Measurements from ENCODE around the gene DMPK. TPM values are rescaled to one million over a fixed set of nuclear protein-coding genes. Genes with fewer than 3 reads are reported as not detected.
A peak's percentile ranks its signal among the peaks of the same experiment; 100 is the strongest.

The DMPK gene
- total RNA-seq: 16.9 and 19.7 TPM in 2 replicates

GRCh38 chr19:45782162-45782691, at the start of gene DMPK:
Gene DMPK, minus strand, starts transcription at chr19:45782490. Its CDS starts 138 bp downstream, at chr19:45782352.
- no peak within 1 kb of the TSS for H3K4me3 Mint-ChIP-seq
- peaks cover 29% of the 10 kb centered on the region for H3K27me3 Mint-ChIP-seq
- H3K27ac Mint-ChIP-seq: no peak within 1 kb of the TSS
- DNase-seq: no peak
- peaks cover 16% of the 10 kb centered on the region for H3K36me3 Mint-ChIP-seq (ENCODE audit: low read depth)
- H3K9me3 Mint-ChIP-seq: no peaks in the 10 kb centered on the region
- peaks cover 15% of the 10 kb centered on the region for H3K4me1 Mint-ChIP-seq
- intact Hi-C loops (cut with micrococcal nuclease): no loop called here

- Mint-ChIP-seq H3K27me3 (no peaks in the 10 kb centered on the region), H3K36me3 (ENCODE audit: low read depth) (peaks cover 66% of the 10 kb centered on the region), H3K4me1 (no peaks in the 10 kb centered on the region), H3K27ac (no peak overlapping the region), H3K9me3 (no peaks in the 10 kb centered on the region), H3K4me3 (no peak overlapping the region)
- intact Hi-C loops (cut with micrococcal nuclease): no loop called here
- no peak for DNase-seq
Measured at GRCh38 chr19:45828945-45829344, 46.7 kb upstream of the DMPK start.

GRCh38 chr19:45828523-45828922, 46.2 kb upstream of the DMPK start:
- Mint-ChIP-seq H3K9me3 (no peaks in the 10 kb centered on the region), H3K4me3 (no peak overlapping the region), H3K27me3 (no peaks in the 10 kb centered on the region), H3K27ac (no peak overlapping the region), H3K4me1 (no peaks in the 10 kb centered on the region), H3K36me3 (ENCODE audit: low read depth) (peaks cover 64% of the 10 kb centered on the region)
- intact Hi-C loops (cut with micrococcal nuclease): no loop called here
- no peak for DNase-seq

- Mint-ChIP-seq H3K27me3 (no peaks in the 10 kb centered on the region), H3K36me3 (ENCODE audit: low read depth) (peaks cover 67% of the 10 kb centered on the region), H3K4me3 (no peak overlapping the region), H3K27ac (no peak overlapping the region), H3K9me3 (no peaks in the 10 kb centered on the region), H3K4me1 (no peaks in the 10 kb centered on the region)
- intact Hi-C loops (cut with micrococcal nuclease): no loop called here
- DNase-seq: no peak
Measured at GRCh38 chr19:45827459-45828093, 45.3 kb upstream of the DMPK start.

- H3K4me1 Mint-ChIP-seq: no peaks in the 10 kb centered on the region
- intact Hi-C loops (cut with micrococcal nuclease): no loop called here
- H3K27ac Mint-ChIP-seq: no peak overlapping the region
- H3K4me3 Mint-ChIP-seq: no peak overlapping the region
- H3K27me3 Mint-ChIP-seq: no peaks in the 10 kb centered on the region
- no peak for DNase-seq
- no peaks in the 10 kb centered on the region for H3K9me3 Mint-ChIP-seq
- peaks cover 63% of the 10 kb centered on the region for H3K36me3 Mint-ChIP-seq (ENCODE audit: low read depth)
Measured at GRCh38 chr19:45826934-45827333, 44.6 kb upstream of the DMPK start.

GRCh38 chr19:45825917-45826893, 43.9 kb upstream of the DMPK start:
- Mint-ChIP-seq H3K36me3 (ENCODE audit: low read depth) (peaks cover 62% of the 10 kb centered on the region), H3K27ac (no peak overlapping the region), H3K9me3 (no peaks in the 10 kb centered on the region), H3K4me1 (no peaks in the 10 kb centered on the region), H3K4me3 (no peak overlapping the region), H3K27me3 (no peaks in the 10 kb centered on the region)
- intact Hi-C loops (cut with micrococcal nuclease): no loop called here
- DNase-seq: no peak

- Mint-ChIP-seq H3K4me1 (no peaks in the 10 kb centered on the region), H3K27ac (no peak overlapping the region), H3K4me3 (no peak overlapping the region), H3K27me3 (no peaks in the 10 kb centered on the region), H3K36me3 (ENCODE audit: low read depth) (peaks cover 57% of the 10 kb centered on the region), H3K9me3 (no peaks in the 10 kb centered on the region)
- no peak for DNase-seq
- intact Hi-C loops (cut with micrococcal nuclease): no loop called here
Measured at GRCh38 chr19:45825263-45825605, 42.9 kb upstream of the DMPK start.

- Mint-ChIP-seq H3K4me1 (no peaks in the 10 kb centered on the region), H3K9me3 (no peaks in the 10 kb centered on the region), H3K27ac (no peak overlapping the region), H3K36me3 (ENCODE audit: low read depth) (peaks cover 58% of the 10 kb centered on the region), H3K27me3 (no peaks in the 10 kb centered on the region), H3K4me3 (no peak overlapping the region)
- intact Hi-C loops (cut with micrococcal nuclease): no loop called here
- no peak for DNase-seq
Measured at GRCh38 chr19:45824531-45825262, 42.4 kb upstream of the DMPK start.

- no peaks in the 10 kb centered on the region for H3K27me3 Mint-ChIP-seq
- H3K36me3 Mint-ChIP-seq (ENCODE audit: low read depth): peaks cover 53% of the 10 kb centered on the region
Measured at GRCh38 chr19:45824041-45824471, 41.8 kb upstream of the DMPK start.

GRCh38 chr19:45823182-45823581, 40.9 kb upstream of the DMPK start:
- H3K27me3 Mint-ChIP-seq: no peaks in the 10 kb centered on the region
- no peaks in the 10 kb centered on the region for H3K9me3 Mint-ChIP-seq
- no peak for DNase-seq
- H3K27ac Mint-ChIP-seq: no peak overlapping the region
- no peaks in the 10 kb centered on the region for H3K4me1 Mint-ChIP-seq
- peaks cover 46% of the 10 kb centered on the region for H3K36me3 Mint-ChIP-seq (ENCODE audit: low read depth)
- intact Hi-C loops (cut with micrococcal nuclease): no loop called here
- H3K4me3 Mint-ChIP-seq: no peak overlapping the region

More at GRCh38 chr19:45824041-45824471, 41.8 kb upstream of the DMPK start:
- DNase-seq: no peak
- no peak overlapping the region for H3K27ac Mint-ChIP-seq
- no peak overlapping the region for H3K4me3 Mint-ChIP-seq
- H3K9me3 Mint-ChIP-seq: no peaks in the 10 kb centered on the region
- H3K4me1 Mint-ChIP-seq: no peaks in the 10 kb centered on the region
- intact Hi-C loops (cut with micrococcal nuclease): no loop called here

- intact Hi-C loops (cut with micrococcal nuclease): no loop called here
- H3K4me1 Mint-ChIP-seq: no peaks in the 10 kb centered on the region
- H3K36me3 Mint-ChIP-seq (ENCODE audit: low read depth): peaks cover 43% of the 10 kb centered on the region
- no peak overlapping the region for H3K4me3 Mint-ChIP-seq
- H3K27ac Mint-ChIP-seq: no peak overlapping the region
- no peaks in the 10 kb centered on the region for H3K27me3 Mint-ChIP-seq
- DNase-seq: no peak
- no peaks in the 10 kb centered on the region for H3K9me3 Mint-ChIP-seq
Measured at GRCh38 chr19:45822716-45823115, 40.4 kb upstream of the DMPK start.

GRCh38 chr19:45821570-45821969, 39.3 kb upstream of the DMPK start:
- Mint-ChIP-seq H3K27me3 (no peaks in the 10 kb centered on the region), H3K4me1 (peaks cover 3% of the 10 kb centered on the region), H3K27ac (peak overlapping the region; percentile 10), H3K9me3 (no peaks in the 10 kb centered on the region), H3K4me3 (no peak overlapping the region), H3K36me3 (ENCODE audit: low read depth) (peaks cover 35% of the 10 kb centered on the region)
- intact Hi-C loops (cut with micrococcal nuclease): no loop called here
- no peak for DNase-seq

GRCh38 chr19:45821103-45821521, 38.8 kb upstream of the DMPK start:
- Mint-ChIP-seq H3K4me3 (no peak overlapping the region), H3K9me3 (no peaks in the 10 kb centered on the region), H3K27me3 (no peaks in the 10 kb centered on the region), H3K27ac (peak overlapping the region; percentile 10), H3K4me1 (peaks cover 3% of the 10 kb centered on the region), H3K36me3 (ENCODE audit: low read depth) (peaks cover 30% of the 10 kb centered on the region)
- intact Hi-C loops (cut with micrococcal nuclease): no loop called here
- no peak for DNase-seq
